C1 segment of cervical spinal cord (tissue), 14 donors: ENCODE measurements around the gene UFSP2.

ENCODE experiments used
- DNase-seq, 14 donors: peaks; one replicate each; lab custom pipeline; 2025; lab: John Stamatoyannopoulos, UW

UFSP2 gene

DNA sequence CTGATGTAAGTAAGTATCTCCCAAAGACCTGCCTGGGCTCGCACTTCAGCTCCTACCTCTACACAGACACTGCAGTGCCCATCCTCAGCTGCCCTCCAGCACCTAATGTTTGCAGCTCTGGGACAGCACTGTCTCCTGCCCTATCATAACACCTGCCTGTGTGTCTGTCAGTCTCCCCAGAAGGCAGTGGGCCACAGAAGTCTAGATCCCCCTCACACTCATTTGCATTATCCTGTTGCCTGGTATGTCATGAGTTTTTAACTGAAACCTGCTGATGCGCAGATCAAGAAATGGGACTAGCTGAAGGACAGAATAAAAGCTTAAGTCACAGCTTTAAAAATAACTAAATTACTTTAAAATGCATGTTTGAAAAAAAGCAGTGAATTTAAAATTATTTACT, 73.0 kb downstream of the UFSP2 start:
- DNase-seq = no peak

DNA sequence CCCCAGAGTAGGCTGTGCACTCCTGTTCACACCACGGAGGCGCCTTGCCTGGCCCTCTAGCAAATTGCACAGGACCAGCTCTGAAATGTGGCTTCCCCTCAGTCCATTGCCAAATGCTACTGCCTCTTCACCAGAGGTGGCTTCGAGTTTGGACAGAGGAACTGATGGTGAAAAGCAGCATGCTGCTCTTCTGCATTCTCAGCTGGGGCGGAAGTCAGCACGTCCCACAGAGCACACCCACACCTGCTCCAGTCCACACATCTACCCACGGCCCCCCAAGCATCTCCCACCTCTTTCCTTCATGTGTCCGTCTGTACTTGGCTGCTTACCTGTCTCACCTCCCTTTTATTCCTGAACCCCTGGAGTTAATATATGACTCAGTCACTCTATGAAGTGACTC, 73.6 kb downstream of the UFSP2 start:
- DNase-seq = no peak

DNA sequence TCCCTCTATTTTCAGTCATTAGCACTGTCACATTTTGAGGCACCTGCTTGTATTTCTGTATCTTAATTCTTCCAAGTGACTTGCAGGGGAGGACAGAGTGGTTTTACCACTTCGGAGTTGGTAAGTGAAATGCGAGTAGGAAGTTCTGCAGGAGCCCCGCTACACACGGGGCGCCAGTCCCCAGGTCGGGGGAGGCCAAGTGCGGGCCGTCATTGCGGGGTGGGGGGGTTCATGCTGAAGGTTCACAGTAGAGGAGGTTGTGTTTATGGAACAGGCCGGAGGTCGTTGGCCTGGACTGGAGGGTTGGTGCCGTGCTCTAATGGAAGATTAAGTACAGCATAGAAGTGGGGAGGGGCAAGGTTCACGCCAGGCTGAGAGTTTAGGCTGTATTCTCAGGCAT, 74.1 kb downstream of the UFSP2 start:
- DNase-seq = no peak
